ENCODE measurements around the gene NRXN2.

DNA sequence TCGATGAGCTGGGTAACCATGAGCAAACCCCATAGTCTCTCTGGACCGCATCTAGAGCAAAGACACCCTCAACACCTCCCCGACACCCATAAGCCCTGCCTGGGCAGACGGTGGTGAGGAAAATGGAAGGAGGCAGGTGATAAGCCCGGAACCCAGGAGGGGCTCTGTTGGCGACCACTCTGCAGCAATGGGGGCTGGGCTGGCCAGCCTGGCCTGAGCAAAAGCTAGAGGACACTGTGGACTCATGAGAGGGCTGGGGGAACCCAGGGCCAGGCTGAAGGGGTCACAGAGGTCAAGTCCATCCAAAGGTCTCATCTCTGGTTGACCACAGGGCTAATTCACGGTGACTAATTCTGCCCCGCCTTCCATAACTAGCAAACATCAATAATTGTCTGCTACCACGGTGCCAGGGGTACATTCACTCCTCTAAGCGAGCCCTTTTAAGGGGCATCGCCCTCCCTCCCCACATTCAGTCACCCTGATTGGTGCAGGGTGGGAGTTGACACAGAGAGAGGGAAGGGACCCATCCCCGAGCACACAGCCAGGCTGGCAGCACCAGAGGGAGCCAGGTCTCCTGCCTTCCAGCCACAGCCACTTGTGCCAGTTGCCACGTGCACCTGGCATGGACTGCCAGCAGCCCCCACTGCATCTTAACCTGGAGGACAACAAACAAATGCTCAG is 32.8 kb upstream of the NRXN2 start:
- TF ChIP-seq, protein P1, sequence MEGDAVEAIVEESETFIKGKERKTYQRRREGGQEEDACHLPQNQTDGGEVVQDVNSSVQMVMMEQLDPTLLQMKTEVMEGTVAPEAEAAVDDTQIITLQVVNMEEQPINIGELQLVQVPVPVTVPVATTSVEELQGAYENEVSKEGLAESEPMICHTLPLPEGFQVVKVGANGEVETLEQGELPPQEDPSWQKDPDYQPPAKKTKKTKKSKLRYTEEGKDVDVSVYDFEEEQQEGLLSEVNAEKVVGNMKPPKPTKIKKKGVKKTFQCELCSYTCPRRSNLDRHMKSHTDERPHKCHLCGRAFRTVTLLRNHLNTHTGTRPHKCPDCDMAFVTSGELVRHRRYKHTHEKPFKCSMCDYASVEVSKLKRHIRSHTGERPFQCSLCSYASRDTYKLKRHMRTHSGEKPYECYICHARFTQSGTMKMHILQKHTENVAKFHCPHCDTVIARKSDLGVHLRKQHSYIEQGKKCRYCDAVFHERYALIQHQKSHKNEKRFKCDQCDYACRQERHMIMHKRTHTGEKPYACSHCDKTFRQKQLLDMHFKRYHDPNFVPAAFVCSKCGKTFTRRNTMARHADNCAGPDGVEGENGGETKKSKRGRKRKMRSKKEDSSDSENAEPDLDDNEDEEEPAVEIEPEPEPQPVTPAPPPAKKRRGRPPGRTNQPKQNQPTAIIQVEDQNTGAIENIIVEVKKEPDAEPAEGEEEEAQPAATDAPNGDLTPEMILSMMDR (IDR thresholded peaks at IDR 0.05): no peak
- no peak for TF ChIP-seq POLR2A (IDR thresholded peaks at IDR 0.05)

Measured in heart left ventricle (tissue), 13 donors.